GM18909 (cell line): ENCODE results near the gene DAO.

Experiments used
- ATAC-seq: cut with Tn5 transposase; IDR thresholded peaks from one replicate; pipeline ENCODE4 v1.9.1; 2021; ENCODE audit warnings: mild to moderate bottlenecking; ENCODE audit not compliant: unreplicated experiment, poor library complexity

The DAO gene

GRCh38 chr12:108915632-108916133 lies 35.8 kb downstream of the DAO start:
- no peak for ATAC-seq

GRCh38 chr12:108916336-108916735 lies 36.4 kb downstream of the DAO start:
- no peak for ATAC-seq

- ATAC-seq, result no peak
Observed at GRCh38 chr12:108918206-108918605, 38.3 kb downstream of the DAO start.

GRCh38 chr12:108918960-108919642 lies 39.2 kb downstream of the DAO start:
- no peak for ATAC-seq

DNA sequence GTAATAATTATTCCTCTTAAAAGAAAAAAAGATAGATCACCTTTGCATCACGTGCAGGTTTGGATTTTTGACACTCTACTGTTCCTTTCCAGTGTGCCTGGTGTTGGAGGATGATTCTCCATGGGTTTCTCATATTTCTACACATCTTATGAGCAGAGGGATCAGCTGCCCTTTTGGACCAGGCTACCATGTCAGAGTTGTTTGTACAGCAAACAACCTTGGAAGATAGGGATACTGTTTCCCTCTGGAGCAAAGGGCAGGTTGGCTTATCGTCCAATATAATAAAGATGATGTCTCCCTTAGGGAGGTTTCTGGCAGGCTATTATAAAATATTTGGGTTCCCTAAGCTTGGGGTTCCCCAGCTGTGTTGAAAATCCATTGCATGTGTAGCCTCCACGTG lies 42.1 kb downstream of the DAO start:
- ATAC-seq, result no peak

GRCh38 chr12:108922918-108923317 lies 43.0 kb downstream of the DAO start:
- ATAC-seq, result no peak

GRCh38 chr12:108928695-108929094 lies 48.8 kb downstream of the DAO start:
- no peak for ATAC-seq

DNA sequence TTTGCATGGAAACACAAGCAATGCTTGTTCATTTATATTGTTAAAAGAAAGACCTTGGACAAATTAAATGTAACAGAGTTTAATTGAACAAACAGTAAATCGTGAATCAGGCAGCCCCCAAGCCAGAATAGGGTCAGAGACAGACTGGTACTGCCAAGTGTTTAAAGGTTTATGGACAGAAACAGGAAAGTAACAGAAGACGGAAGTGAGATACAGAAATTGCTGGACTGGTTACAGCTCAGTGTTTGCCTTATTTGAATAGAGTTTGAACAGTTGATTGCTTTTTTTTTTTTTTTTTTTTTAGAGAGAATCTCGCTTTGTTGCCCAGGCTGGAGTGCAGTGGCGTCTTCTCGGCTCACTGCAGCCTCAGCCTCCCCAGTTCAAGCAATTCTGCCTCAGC lies 50.3 kb downstream of the DAO start:
- ATAC-seq, result peak; percentile 54

DNA sequence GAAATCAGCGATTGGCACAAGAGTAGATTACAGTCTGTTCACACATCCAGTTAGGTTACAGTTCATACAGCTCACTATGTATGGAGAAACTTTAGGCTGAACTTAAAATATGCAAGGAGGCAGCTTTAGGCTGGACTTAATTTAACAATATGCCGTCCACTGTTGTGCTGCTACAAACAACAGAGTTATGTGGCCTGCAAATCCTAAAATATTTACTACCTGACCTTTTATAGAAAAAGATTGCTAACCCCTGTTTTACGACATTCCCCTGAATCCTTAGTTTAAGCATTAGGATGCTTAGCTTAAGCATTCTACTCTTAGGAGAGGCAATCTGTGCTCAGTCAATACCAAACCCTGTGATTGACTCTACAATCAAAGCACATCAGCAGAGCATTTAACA lies 50.9 kb downstream of the DAO start:
- no peak for ATAC-seq

DNA sequence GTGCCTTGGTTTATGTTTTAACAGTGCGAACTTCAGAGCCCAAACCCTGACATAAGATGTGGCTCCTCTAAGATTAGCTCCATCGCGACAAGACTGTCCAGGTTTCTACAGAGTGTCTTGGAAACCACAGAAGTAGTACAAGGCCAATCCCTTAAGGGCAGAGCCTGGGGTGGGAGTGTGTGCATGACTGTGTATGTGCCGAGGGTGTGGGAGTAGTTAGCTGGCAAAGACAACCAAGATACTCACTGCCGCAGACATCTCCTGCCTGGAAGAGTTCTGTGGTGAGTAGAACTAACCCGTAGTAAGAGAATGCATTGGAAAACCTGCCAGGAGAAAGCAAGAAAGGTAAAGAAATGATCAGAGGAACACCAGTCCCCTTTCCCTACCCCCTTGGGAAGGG lies 54.1 kb downstream of the DAO start:
- ATAC-seq, result no peak

- ATAC-seq, result no peak
Observed at GRCh38 chr12:108935159-108935763, 55.4 kb downstream of the DAO start.

DNA sequence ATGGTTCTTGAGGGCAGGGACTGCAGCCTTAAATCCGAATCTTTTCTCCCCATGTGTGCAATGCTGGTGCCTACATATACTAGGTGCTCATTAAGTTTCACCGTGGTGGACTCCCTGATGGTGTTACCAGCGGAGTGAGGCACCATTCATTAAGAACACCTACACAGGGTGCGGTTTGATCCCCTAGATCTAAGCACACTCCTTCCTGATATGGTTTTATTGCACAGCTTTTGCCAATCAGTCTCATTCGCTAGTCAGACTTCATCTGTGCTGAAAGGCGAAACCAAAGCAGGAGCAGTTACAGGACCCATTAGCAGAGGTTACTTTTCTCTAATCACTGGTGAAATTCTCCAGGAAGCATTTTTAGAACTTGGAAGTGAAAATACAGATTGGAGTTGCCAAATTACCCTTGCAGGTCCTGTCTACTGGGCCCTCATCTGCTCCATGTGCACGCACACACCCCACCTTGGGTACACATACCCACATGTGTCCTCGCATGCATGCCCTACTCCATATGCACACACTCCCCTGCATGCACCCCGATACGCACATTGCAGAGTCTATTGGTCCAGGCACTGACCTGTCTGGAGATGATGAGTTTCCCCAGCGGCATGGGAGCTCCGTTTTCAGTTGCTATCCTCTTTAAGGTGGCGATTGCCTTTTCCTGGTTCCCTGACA lies 58.5 kb downstream of the DAO start:
- ATAC-seq, result no peak

GRCh38 chr12:108939594-108939993 lies 59.7 kb downstream of the DAO start:
- ATAC-seq, result no peak

GRCh38 chr12:108940138-108940537 lies 60.2 kb downstream of the DAO start:
- ATAC-seq, result no peak

GRCh38 chr12:108947097-108947496 lies 67.2 kb downstream of the DAO start:
- ATAC-seq, result no peak

DNA sequence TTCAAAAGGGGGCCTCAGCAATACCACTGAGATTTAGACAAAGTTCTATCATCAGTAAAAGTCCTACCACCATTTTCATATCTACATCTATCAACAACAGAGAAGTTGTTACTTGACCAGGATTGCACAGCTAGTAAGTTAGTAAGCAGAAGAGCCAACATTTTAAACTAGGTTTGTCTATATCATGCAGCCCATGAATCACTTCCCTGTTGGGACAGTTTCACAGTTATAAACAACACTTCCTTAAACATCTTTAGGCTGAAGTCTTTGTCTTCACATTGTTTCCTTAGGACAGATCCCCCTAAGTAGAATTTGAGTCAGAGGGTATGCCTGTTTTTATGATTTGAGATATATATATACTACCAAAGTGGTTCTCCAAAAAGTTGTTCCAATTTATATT lies 68.5 kb downstream of the DAO start:
- ATAC-seq, result no peak

DNA sequence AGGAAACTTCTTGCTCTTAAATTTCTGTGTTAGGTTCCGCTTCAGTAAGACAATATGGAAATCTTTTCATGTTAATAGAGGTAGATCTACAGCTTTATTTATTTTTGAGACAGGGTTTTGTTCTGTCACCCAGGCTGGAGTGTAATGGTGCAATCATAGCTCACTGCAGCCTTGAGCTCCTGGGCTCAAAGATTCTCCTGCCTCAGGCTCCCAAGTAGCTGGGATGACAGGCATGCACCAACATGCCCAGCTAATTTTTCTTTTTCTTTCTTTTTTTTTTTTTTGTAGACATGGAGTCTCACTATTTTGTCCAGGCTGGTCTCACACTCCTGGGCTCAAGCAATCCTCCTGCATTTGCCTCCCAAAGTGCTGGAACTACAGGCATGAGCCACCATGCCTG lies 70.1 kb downstream of the DAO start:
- no peak for ATAC-seq
